Tibial artery (tissue), 4 donors: ENCODE data around the gene KMT2A.

ENCODE experiments used
- DNase-seq, 2 donors: peaks; one replicate each; pipeline ENCODE4 v3.0.0-alpha.2; 2019
- H3K27ac ChIP-seq, 2 donors: fragments of 200-600 bp; sonication (generic) in 1 of 2; 1 replicate in 1 of 2; 2 replicates in 1 of 2; pipeline ENCODE4 v1.5.1; 2018 to 2019; ENCODE audit warnings: mild to moderate bottlenecking in 1 of 2
- H3K27me3 ChIP-seq, 2 donors: fragments of 200-600 bp; sonication (generic) in 1 of 2; one replicate each; pipeline versions ENCODE4 v1.5.1 to v1.6.0; 2016 to 2019
- H3K36me3 ChIP-seq, 3 donors: fragments of 200-600 bp; sonication (generic) in 2 of 3; one replicate each; pipeline ENCODE4 v1.5.1; 2016 to 2019; ENCODE audit warnings: mild to moderate bottlenecking in 2 of 3
- H3K4me1 ChIP-seq, 4 donors: fragments of 200-600 bp; sonication (generic) in 2 of 4; 1 replicate in 3 of 4; 2 replicates in 1 of 4; pipeline ENCODE4 v1.5.1; 2016 to 2019
- H3K4me3 ChIP-seq, 2 donors: fragments of 200-600 bp; sonication (generic) in 1 of 2; 1 replicate in 1 of 2; 2 replicates in 1 of 2; pipeline ENCODE4 v1.5.1; 2018 to 2019; ENCODE audit warnings: mild to moderate bottlenecking in 2 of 2
- H3K9me3 ChIP-seq, 3 donors: fragments of 200-600 bp; sonication (generic) in 1 of 3; one replicate each; pipeline ENCODE4 v1.5.1; 2016 to 2019
- intact Hi-C: fragments of 100-400 bp; cut with DNase I; formaldehyde crosslinking; loops from one replicate; pipeline ENCODE4 v1.15.0; 2023; ENCODE audit warnings: low total_unique reads
- TF ChIP-seq, protein P1 (sequence below), 2 experiments: fragments of 200-600 bp in 1 of 2; fragments of 450-650 bp in 1 of 2; IDR thresholded peaks; one replicate each; pipeline ENCODE4 v1.5.1; 2017 to 2019; ENCODE audit warnings: antibody characterized with exemption in 2 of 2, mild to moderate bottlenecking in 1 of 2, moderate library complexity in 1 of 2

Gene KMT2A

DNA sequence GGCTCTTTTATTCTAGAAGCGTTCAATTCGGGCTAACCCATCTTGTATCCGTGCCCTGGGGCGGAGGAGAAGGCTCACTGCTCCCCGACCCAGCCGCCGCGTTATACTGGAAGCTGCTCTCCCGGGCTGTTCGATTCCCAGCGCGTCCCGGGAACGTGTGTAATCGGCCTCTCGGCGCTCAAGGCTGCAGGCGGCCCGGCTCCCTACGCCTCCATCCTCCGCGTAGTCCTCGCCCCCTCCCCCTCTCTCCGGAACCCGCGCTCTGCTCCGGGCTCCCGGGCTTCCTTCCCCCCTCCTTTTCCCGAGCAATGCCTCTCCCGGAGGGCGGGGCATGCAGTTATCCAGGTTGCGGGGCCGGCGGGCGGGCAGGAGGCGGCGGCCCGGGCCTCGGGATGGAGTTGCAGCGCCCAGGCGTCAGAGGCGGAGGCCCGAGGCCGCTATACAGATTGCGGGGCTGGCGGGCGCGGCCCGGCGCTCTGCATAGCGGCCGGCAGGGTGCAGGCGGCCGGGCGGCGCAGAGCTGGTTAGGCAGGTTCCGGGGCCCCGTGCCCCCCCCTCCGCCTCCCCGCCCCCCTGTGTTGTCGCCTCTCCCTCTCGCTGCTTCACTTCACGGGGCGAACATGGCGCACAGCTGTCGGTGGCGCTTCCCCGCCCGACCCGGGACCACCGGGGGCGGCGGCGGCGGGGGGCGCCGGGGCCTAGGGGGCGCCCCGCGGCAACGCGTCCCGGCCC, at the start of gene KMT2A:
Gene KMT2A, plus strand, starts transcription at position 600 of the 732 bp plus-strand sequence. Its CDS starts 21 bp downstream, at position 621.
- H3K27me3 ChIP-seq, result no peaks in the 10 kb centered on the region
- H3K4me3 ChIP-seq, result peak within 1 kb of the TSS; percentile 83 to 96
- H3K36me3 ChIP-seq, result no peaks in the 10 kb centered on the region
- TF ChIP-seq, protein P1, sequence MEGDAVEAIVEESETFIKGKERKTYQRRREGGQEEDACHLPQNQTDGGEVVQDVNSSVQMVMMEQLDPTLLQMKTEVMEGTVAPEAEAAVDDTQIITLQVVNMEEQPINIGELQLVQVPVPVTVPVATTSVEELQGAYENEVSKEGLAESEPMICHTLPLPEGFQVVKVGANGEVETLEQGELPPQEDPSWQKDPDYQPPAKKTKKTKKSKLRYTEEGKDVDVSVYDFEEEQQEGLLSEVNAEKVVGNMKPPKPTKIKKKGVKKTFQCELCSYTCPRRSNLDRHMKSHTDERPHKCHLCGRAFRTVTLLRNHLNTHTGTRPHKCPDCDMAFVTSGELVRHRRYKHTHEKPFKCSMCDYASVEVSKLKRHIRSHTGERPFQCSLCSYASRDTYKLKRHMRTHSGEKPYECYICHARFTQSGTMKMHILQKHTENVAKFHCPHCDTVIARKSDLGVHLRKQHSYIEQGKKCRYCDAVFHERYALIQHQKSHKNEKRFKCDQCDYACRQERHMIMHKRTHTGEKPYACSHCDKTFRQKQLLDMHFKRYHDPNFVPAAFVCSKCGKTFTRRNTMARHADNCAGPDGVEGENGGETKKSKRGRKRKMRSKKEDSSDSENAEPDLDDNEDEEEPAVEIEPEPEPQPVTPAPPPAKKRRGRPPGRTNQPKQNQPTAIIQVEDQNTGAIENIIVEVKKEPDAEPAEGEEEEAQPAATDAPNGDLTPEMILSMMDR (IDR thresholded peaks at IDR 0.05), result peak in 1 of 2 experiments; percentile 98
- DNase-seq, result peak; percentile 96 to 99
- H3K9me3 ChIP-seq, result no peaks in the 10 kb centered on the region
- peaks cover 0 to 43% (median 38%) of the 10 kb centered on the region in 4 donors for H3K4me1 ChIP-seq
- peak within 1 kb of the TSS; percentile 96 to 99 for H3K27ac ChIP-seq
- intact Hi-C loops, result loop anchor here (5.0 kb wide), 1 partner anchor 34 kb away; the partner anchor contains the start of gene ATP5MG

- Histone ChIP-seq H3K9me3 (no peaks in the 10 kb centered on the region), H3K4me1 (peaks cover 0 to 6% (median 4%) of the 10 kb centered on the region in 4 donors), H3K36me3 (peaks cover 52 to 66% (median 62%) of the 10 kb centered on the region in 3 donors), H3K27ac (no peak overlapping the region), H3K4me3 (no peak overlapping the region), H3K27me3 (no peaks in the 10 kb centered on the region)
- intact Hi-C loops, result no loop called here
- no peak for DNase-seq
- TF ChIP-seq, protein P1 (IDR thresholded peaks at IDR 0.05), result no peak
Observed at GRCh38 chr11:118396097-118396501, 40.2 kb upstream of the KMT2A start.

- no peak overlapping the region for H3K4me3 ChIP-seq
- TF ChIP-seq, protein P1 (IDR thresholded peaks at IDR 0.05), result no peak
- peaks cover 41 to 52% (median 51%) of the 10 kb centered on the region in 3 donors for H3K36me3 ChIP-seq
- no peak overlapping the region for H3K27ac ChIP-seq
- intact Hi-C loops, result no loop called here
- H3K4me1 ChIP-seq, result peaks cover 0 to 8% (median 7%) of the 10 kb centered on the region in 4 donors
- no peaks in the 10 kb centered on the region for H3K9me3 ChIP-seq
- H3K27me3 ChIP-seq, result no peaks in the 10 kb centered on the region
- DNase-seq, result no peak
Observed at GRCh38 chr11:118397448-118397847, 38.8 kb upstream of the KMT2A start.

- H3K36me3 ChIP-seq, result peaks cover 26 to 37% (median 35%) of the 10 kb centered on the region in 3 donors
- intact Hi-C loops, result no loop called here
- no peak overlapping the region for H3K27ac ChIP-seq
- no peaks in the 10 kb centered on the region for H3K27me3 ChIP-seq
- TF ChIP-seq, protein P1 (IDR thresholded peaks at IDR 0.05), result no peak
- peaks cover 0 to 21% (median 19%) of the 10 kb centered on the region in 4 donors for H3K4me1 ChIP-seq
- DNase-seq, result no peak
- no peak overlapping the region for H3K4me3 ChIP-seq
- H3K9me3 ChIP-seq, result no peaks in the 10 kb centered on the region
Observed at GRCh38 chr11:118398791-118399559, 37.3 kb upstream of the KMT2A start.

- Histone ChIP-seq H3K27me3 (no peaks in the 10 kb centered on the region), H3K4me1 (peaks cover 0 to 28% (median 21%) of the 10 kb centered on the region in 4 donors), H3K36me3 (peaks cover 4 to 23% (median 12%) of the 10 kb centered on the region in 3 donors), H3K27ac (peak within 1 kb of the TSS; percentile 83 to 86), H3K9me3 (no peaks in the 10 kb centered on the region), H3K4me3 (peak within 1 kb of the TSS; percentile 77 to 88)
- TF ChIP-seq, protein P1 (IDR thresholded peaks at IDR 0.05), result no peak
- DNase-seq, result peak; percentile 85 to 93
- intact Hi-C loops, result loop anchor here (5.0 kb wide), 2 partner anchors 36 to 86 kb away; partner anchors contain the start of gene KMT2A
Observed at GRCh38 chr11:118401151-118401879, 35.0 kb upstream of the KMT2A start, which contains the start of gene ATP5MG. ATP5MG (plus strand) TSS chr11:118401606; CDS start chr11:118401666, 60 bp downstream.
